GM18870 (cell line): ENCODE data around the gene KIF23.

ENCODE experiments used
- ATAC-seq: cut with Tn5 transposase; IDR thresholded peaks from one replicate; pipeline ENCODE4 v1.9.1; 2021; ENCODE audit warnings: moderate library complexity; ENCODE audit not compliant: unreplicated experiment

KIF23 gene

DNA sequence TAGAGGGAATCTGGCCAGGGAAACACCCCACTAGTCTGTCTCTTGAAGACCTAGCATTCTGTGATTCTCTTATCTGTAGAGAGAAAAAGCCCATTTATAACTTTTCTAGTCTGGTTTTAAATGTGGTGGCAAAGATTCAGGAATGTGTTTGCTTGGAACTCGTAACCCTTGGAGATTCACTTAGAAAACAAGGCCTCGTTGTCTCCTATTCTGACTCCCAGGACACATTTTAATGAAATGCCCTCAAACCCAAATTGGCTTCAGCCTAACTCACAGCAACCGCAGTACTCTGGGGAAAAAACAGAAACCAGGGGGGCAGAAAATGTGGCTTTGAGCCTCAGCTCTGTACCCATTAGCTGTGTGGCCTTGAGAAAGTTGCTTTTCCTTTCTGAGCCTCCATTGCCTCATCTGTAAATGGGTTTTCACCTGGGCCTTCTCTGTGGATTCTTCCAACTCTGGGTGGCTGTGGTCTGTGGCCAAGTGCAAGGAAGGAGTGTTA, 75.0 kb downstream of the KIF23 start:
- no peak for ATAC-seq

DNA sequence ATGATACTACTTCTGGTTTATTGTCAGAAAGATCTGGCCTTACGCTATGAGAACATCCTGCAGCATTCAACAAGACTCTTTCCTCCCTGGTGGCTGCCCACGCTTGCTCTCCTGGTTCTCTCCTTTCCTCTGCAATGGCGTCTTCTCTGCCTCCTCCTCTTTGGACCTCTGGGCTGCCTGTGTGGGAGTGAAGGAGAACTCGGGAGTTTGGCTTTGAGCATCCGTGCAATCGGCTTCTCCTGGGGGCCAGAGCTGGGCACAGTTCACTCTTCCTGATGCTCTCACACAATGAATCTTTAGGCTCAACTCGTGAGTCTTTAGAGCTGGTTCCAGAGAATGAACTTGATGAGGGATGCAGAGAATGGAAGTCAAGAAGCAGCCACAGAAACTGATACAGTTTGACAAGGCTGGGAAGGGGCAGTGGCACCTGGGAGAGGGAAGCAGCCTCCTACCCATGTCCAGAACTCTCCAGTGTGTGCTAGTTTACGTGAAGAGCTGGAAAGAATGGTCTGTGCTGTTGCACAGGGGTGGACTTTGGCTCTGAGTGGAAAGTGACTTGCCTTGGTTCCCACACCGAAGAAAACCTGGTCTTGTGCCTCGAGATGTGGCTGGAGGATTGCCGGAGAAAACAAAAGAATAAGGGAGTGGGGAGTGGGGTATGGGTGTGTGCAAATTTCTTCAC, 76.3 kb downstream of the KIF23 start:
- ATAC-seq = no peak

GRCh38 chr15:69491038-69491505, 76.9 kb downstream of the KIF23 start:
- no peak for ATAC-seq

- no peak for ATAC-seq
Observed at GRCh38 chr15:69493406-69493805, 79.3 kb downstream of the KIF23 start.

- ATAC-seq = no peak
Observed at GRCh38 chr15:69496001-69496400, 81.9 kb downstream of the KIF23 start.

- ATAC-seq = no peak
Observed at GRCh38 chr15:69497076-69497475, 82.9 kb downstream of the KIF23 start.

GRCh38 chr15:69497667-69498066, 83.5 kb downstream of the KIF23 start:
- ATAC-seq = no peak
